T-cell (primary cell): ENCODE measurements around the gene CWH43. TPM values are rescaled to one million over a fixed set of nuclear protein-coding genes. Genes with fewer than 3 reads are reported as not detected.
"Not testable (repeated sequence)": the region's sequence is repeated elsewhere in the genome, so short reads cannot be mapped to it uniquely, and the experiment has no call there.

Source experiments
- ATAC-seq, 4 experiments: fragments of 200-7000 bp in 3 of 4; fragments of 150-1000 bp in 1 of 4; cut with Tn5 transposase; replicated peaks in 1 of 4; 1 replicate in 3 of 4; 2 replicates in 1 of 4; pipeline ENCODE4 v1.10.0; 2021; ENCODE audit warnings: moderate library complexity in 3 of 4, mild to moderate bottlenecking in 2 of 4, moderate number of reproducible peaks in 1 of 4
- CTCF ChIA-PET, 2 donors: fragments of 300-600 bp; sonication (Branson Sonifier 250); formaldehyde crosslinking; loops; one replicate each; lab custom pipeline; 2022; ENCODE audit warnings: antibody characterized with exemption in 2 of 2; lab: Charles Lee
- POLR2A ChIA-PET, 2 donors: fragments of 300-600 bp; sonication (Branson Sonifier 250); formaldehyde crosslinking; loops; one replicate each; lab custom pipeline; 2022; ENCODE audit warnings: antibody characterized with exemption in 2 of 2; lab: Charles Lee
- DNase-seq, 35 experiments: peaks; one replicate each; pipeline versions ENCODE4 v3.0.0 to v3.0.0-alpha.2; 2013 to 2023
- H3K27ac ChIP-seq: one replicate; pipeline ENCODE4 v1.5.1; 2013; ENCODE audit warnings: low read length
- H3K27me3 ChIP-seq, 2 experiments: replicated peaks in 1 of 2; 1 replicate in 1 of 2; 2 replicates in 1 of 2; pipeline versions ENCODE4 v1.6.1 to v1.7.0; 2013; ENCODE audit warnings: low read length in 1 of 2, mixed read lengths in 1 of 2; ENCODE audit not compliant: control insufficient read depth in 2 of 2, insufficient read depth in 2 of 2; ENCODE audit errors: extremely low read depth in 1 of 2
- H3K36me3 ChIP-seq, 2 donors: 1 replicate in 1 of 2; 2 replicates in 1 of 2; pipeline versions ENCODE4 v1.6.1 to v1.7.0; 2013; ENCODE audit warnings: low read length in 1 of 2; ENCODE audit not compliant: control insufficient read depth in 2 of 2, insufficient read depth in 1 of 2; ENCODE audit errors: extremely low read depth in 1 of 2
- H3K4me1 ChIP-seq, 2 experiments: 1 replicate in 1 of 2; 2 replicates in 1 of 2; pipeline versions ENCODE4 v1.6.1 to v1.7.0; 2013; ENCODE audit warnings: low read length in 2 of 2, mixed read lengths in 1 of 2; ENCODE audit not compliant: insufficient read depth in 2 of 2, control insufficient read depth in 1 of 2; ENCODE audit errors: extremely low read depth in 1 of 2
- H3K4me3 ChIP-seq, 2 donors: 1 replicate in 1 of 2; 2 replicates in 1 of 2; pipeline versions ENCODE4 v1.5.1 to v1.7.0; 2013; ENCODE audit warnings: mild to moderate bottlenecking in 2 of 2, low read length in 1 of 2, moderate library complexity in 1 of 2; ENCODE audit not compliant: control insufficient read depth in 1 of 2; ENCODE audit errors: extremely low read depth in 1 of 2
- H3K9me3 ChIP-seq: 2 replicates; pipeline ENCODE4 v1.7.0; 2013
- H3K27ac Mint-ChIP-seq, 2 donors: one replicate each; pipeline ENCODE4 v1.8.0; 2020 to 2021; ENCODE audit warnings: mild to moderate bottlenecking in 2 of 2, mixed read lengths in 2 of 2
- H3K27me3 Mint-ChIP-seq, 2 donors: one replicate each; pipeline ENCODE4 v1.8.0; 2021 to 2022; ENCODE audit warnings: mixed read lengths in 2 of 2
- H3K36me3 Mint-ChIP-seq: one replicate; pipeline ENCODE4 v1.8.0; 2021; ENCODE audit warnings: mixed read lengths
- H3K4me1 Mint-ChIP-seq, 3 donors: one replicate each; pipeline ENCODE4 v1.8.0; 2020 to 2022; ENCODE audit warnings: mixed read lengths in 3 of 3, mild to moderate bottlenecking in 1 of 3
- H3K4me3 Mint-ChIP-seq, 3 donors: one replicate each; pipeline ENCODE4 v1.8.0; 2020 to 2022; ENCODE audit warnings: mild to moderate bottlenecking in 3 of 3, mixed read lengths in 3 of 3, moderate library complexity in 3 of 3
- H3K9me3 Mint-ChIP-seq, 3 donors: one replicate each; pipeline ENCODE4 v1.8.0; 2020 to 2022; ENCODE audit warnings: mixed read lengths in 3 of 3
- WGBS: methylation state at CpG from one replicate; pipeline ENCODE4 v1.1.5; 2013; ENCODE audit warnings: missing lambda C conversion rate; ENCODE audit not compliant: insufficient coverage; 5-methylcytosine and 5-hydroxymethylcytosine counted together
- total RNA-seq, 35 experiments: library from RNA in 6 of 35; stranded (reverse) in 6 of 35; fragments of 120-200 nt in 1 of 35; gene quantifications; one replicate each; pipeline versions ENCODE4 v1.2.1 to v1.2.4 and lab custom pipeline; 2013 to 2026

The CWH43 gene
- total RNA-seq, 5 donors from 2014 or later (not counting 1 experiment from before 2014, with no cell fraction given) = not detected

DNA sequence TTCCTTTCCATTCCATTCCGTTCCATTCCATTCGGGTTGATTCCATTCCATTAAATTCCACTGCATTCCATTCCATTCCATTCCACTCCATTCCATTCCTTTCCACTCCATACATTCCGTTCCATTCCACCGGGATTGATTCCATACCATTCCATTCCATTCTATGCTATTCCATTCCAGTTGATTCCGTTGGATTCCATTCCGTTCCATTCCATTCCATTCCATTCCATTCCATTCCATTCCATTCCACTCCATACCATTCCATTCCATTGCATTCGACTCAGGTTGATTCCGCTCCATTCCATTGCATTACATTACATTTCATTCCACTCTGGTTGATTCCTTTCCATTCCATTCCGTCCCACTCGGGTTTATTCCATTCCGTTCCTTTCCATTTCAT lies 110.1 kb downstream of the CWH43 start:
- H3K27me3 ChIP-seq, H3K4me3 ChIP-seq, H3K27ac ChIP-seq, ATAC-seq, H3K27me3 Mint-ChIP-seq, H3K4me3 Mint-ChIP-seq, H3K4me1 ChIP-seq, H3K27ac Mint-ChIP-seq, POLR2A ChIA-PET, H3K36me3 ChIP-seq, CTCF ChIA-PET, DNase-seq: not testable (repeated sequence)
- Mint-ChIP-seq H3K4me1 (peaks cover 0 to 21% (median 0%) of the 10 kb centered on the region in 3 donors), H3K36me3 (peaks cover 27% of the 10 kb centered on the region), H3K9me3 (peaks cover 25 to 69% (median 58%) of the 10 kb centered on the region in 3 donors)
- H3K9me3 ChIP-seq = peaks cover 32% of the 10 kb centered on the region
- WGBS = 82% methylated on average over 11 of the region's 11 CpGs

DNA sequence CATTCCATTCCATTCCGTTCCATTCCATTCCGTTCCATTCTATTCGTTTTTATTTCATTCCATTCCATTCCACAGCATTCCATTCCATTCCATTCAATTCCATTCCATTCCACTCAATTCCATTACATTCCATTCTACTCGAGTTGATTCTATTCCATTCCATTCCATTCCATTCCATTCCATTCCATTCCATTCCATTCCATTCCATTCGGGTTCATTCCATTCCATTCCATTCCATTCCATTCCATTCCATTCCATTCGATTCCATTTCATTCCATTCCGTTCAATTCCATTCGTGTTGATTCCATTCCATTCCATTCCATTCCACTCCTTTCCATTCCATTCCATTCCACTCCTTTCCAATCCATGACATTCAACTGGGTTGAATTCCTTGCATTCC lies 110.6 kb downstream of the CWH43 start:
- H3K36me3 Mint-ChIP-seq = peaks cover 23% of the 10 kb centered on the region
- peaks cover 0 to 21% (median 0%) of the 10 kb centered on the region in 3 donors for H3K4me1 Mint-ChIP-seq
- H3K4me3 ChIP-seq, POLR2A ChIA-PET, H3K27ac ChIP-seq, H3K36me3 ChIP-seq, H3K4me3 Mint-ChIP-seq, CTCF ChIA-PET, H3K27ac Mint-ChIP-seq, DNase-seq, H3K4me1 ChIP-seq, H3K27me3 Mint-ChIP-seq, H3K27me3 ChIP-seq: not testable (repeated sequence)
- WGBS = 75% methylated on average over 8 of the region's 8 CpGs
- peak in 3 of 4 experiments; percentile 37 to 41 (median 37) for ATAC-seq
- H3K9me3 Mint-ChIP-seq = peaks cover 25 to 69% (median 57%) of the 10 kb centered on the region in 3 donors
- peaks cover 30% of the 10 kb centered on the region for H3K9me3 ChIP-seq

GRCh38 chr4:49097071-49097470 lies 111.0 kb downstream of the CWH43 start:
- H3K27me3 Mint-ChIP-seq, H3K4me1 ChIP-seq, H3K27ac ChIP-seq, H3K27me3 ChIP-seq, H3K27ac Mint-ChIP-seq, H3K36me3 ChIP-seq, H3K4me3 ChIP-seq, DNase-seq, CTCF ChIA-PET, H3K4me3 Mint-ChIP-seq, POLR2A ChIA-PET: not testable (repeated sequence)
- H3K9me3 ChIP-seq = peaks cover 27% of the 10 kb centered on the region
- Mint-ChIP-seq H3K4me1 (peaks cover 0 to 17% (median 0%) of the 10 kb centered on the region in 3 donors), H3K36me3 (peaks cover 18% of the 10 kb centered on the region), H3K9me3 (peaks cover 22 to 65% (median 53%) of the 10 kb centered on the region in 3 donors)
- 60% methylated on average over 9 of the region's 9 CpGs for WGBS
- peak in 2 of 4 experiments; percentile 25 to 26 for ATAC-seq

GRCh38 chr4:49097505-49097904 lies 111.4 kb downstream of the CWH43 start:
- H3K27me3 ChIP-seq, CTCF ChIA-PET, ATAC-seq, H3K27me3 Mint-ChIP-seq, H3K4me3 ChIP-seq, H3K36me3 ChIP-seq, H3K4me1 ChIP-seq, H3K27ac Mint-ChIP-seq, H3K27ac ChIP-seq, H3K4me3 Mint-ChIP-seq, POLR2A ChIA-PET: not testable (repeated sequence)
- H3K4me1 Mint-ChIP-seq = peaks cover 0 to 21% (median 0%) of the 10 kb centered on the region in 3 donors
- peaks cover 29% of the 10 kb centered on the region for H3K9me3 ChIP-seq
- WGBS = 62% methylated on average over 11 of the region's 11 CpGs
- DNase-seq = peak in 1 of 35 experiments; percentile 24
- H3K9me3 Mint-ChIP-seq = peaks cover 24 to 64% (median 53%) of the 10 kb centered on the region in 3 donors
- H3K36me3 Mint-ChIP-seq = peaks cover 21% of the 10 kb centered on the region

GRCh38 chr4:49098034-49098759 lies 112.1 kb downstream of the CWH43 start:
- H3K27ac Mint-ChIP-seq, CTCF ChIA-PET, POLR2A ChIA-PET, H3K4me1 ChIP-seq, H3K27me3 Mint-ChIP-seq, H3K36me3 ChIP-seq, H3K4me3 Mint-ChIP-seq, ATAC-seq, H3K27ac ChIP-seq, H3K27me3 ChIP-seq, H3K4me3 ChIP-seq, DNase-seq: not testable (repeated sequence)
- Mint-ChIP-seq H3K9me3 (peaks cover 25 to 65% (median 52%) of the 10 kb centered on the region in 3 donors), H3K4me1 (peaks cover 0 to 24% (median 0%) of the 10 kb centered on the region in 3 donors), H3K36me3 (peaks cover 20% of the 10 kb centered on the region)
- peaks cover 32% of the 10 kb centered on the region for H3K9me3 ChIP-seq
- 75% methylated on average over 12 of the region's 14 CpGs for WGBS

- DNase-seq, POLR2A ChIA-PET, H3K27ac ChIP-seq, H3K4me3 Mint-ChIP-seq, CTCF ChIA-PET, H3K27me3 Mint-ChIP-seq, H3K27ac Mint-ChIP-seq, H3K4me1 ChIP-seq, H3K36me3 ChIP-seq, ATAC-seq, H3K27me3 ChIP-seq, H3K4me3 ChIP-seq: not testable (repeated sequence)
- H3K9me3 Mint-ChIP-seq = peaks cover 33 to 79% (median 65%) of the 10 kb centered on the region in 3 donors
- 80% methylated on average over 16 of the region's 16 CpGs for WGBS
- peaks cover 27% of the 10 kb centered on the region for H3K36me3 Mint-ChIP-seq
- H3K9me3 ChIP-seq = peaks cover 41% of the 10 kb centered on the region
- H3K4me1 Mint-ChIP-seq = peaks cover 0 to 30% (median 0%) of the 10 kb centered on the region in 3 donors
Measured at GRCh38 chr4:49099831-49100444, 113.9 kb downstream of the CWH43 start.
